GM21737 (cell line): ENCODE measurements around the gene OSBPL9.
"Not testable (repeated sequence)": the region's sequence is repeated elsewhere in the genome, so short reads cannot be mapped to it uniquely, and the experiment has no call there.

Experiments used
- ATAC-seq: cut with Tn5 transposase; IDR thresholded peaks from one replicate; pipeline ENCODE4 v1.9.1; 2021; ENCODE audit warnings: mild to moderate bottlenecking, moderate library complexity; ENCODE audit not compliant: unreplicated experiment

The OSBPL9 gene

GRCh38 chr1:51636191-51636590, 19.3 kb downstream of the OSBPL9 start:
- no peak for ATAC-seq

- ATAC-seq, result no peak
Observed at GRCh38 chr1:51636764-51637522, 20.1 kb downstream of the OSBPL9 start.

GRCh38 chr1:51638350-51638749, 21.5 kb downstream of the OSBPL9 start:
- no peak for ATAC-seq

- ATAC-seq, result no peak
Observed at GRCh38 chr1:51639694-51640093, 22.8 kb downstream of the OSBPL9 start.

- ATAC-seq, result no peak
Observed at GRCh38 chr1:51641096-51641495, 24.2 kb downstream of the OSBPL9 start.

- no peak for ATAC-seq
Observed at GRCh38 chr1:51642739-51643142, 25.8 kb downstream of the OSBPL9 start.

- no peak for ATAC-seq
Observed at GRCh38 chr1:51643362-51643761, 26.5 kb downstream of the OSBPL9 start.

- no peak for ATAC-seq
Observed at GRCh38 chr1:51644020-51644419, 27.1 kb downstream of the OSBPL9 start.

- ATAC-seq, result no peak
Observed at GRCh38 chr1:51644533-51645197, 27.8 kb downstream of the OSBPL9 start.

GRCh38 chr1:51646592-51646991, 29.7 kb downstream of the OSBPL9 start:
- ATAC-seq, result not testable (repeated sequence)

GRCh38 chr1:51648180-51649109, 31.6 kb downstream of the OSBPL9 start:
- no peak for ATAC-seq

GRCh38 chr1:51649593-51650091, 32.8 kb downstream of the OSBPL9 start:
- no peak for ATAC-seq

- no peak for ATAC-seq
Observed at GRCh38 chr1:51650198-51650597, 33.3 kb downstream of the OSBPL9 start.

- no peak for ATAC-seq
Observed at GRCh38 chr1:51651552-51651942, 34.7 kb downstream of the OSBPL9 start.

GRCh38 chr1:51652599-51652998, 35.7 kb downstream of the OSBPL9 start:
- ATAC-seq, result no peak

GRCh38 chr1:51653127-51653526, 36.2 kb downstream of the OSBPL9 start:
- no peak for ATAC-seq

GRCh38 chr1:51654000-51654399, 37.1 kb downstream of the OSBPL9 start:
- ATAC-seq, result no peak

- ATAC-seq, result no peak
Observed at GRCh38 chr1:51656374-51656773, 39.5 kb downstream of the OSBPL9 start.

- no peak for ATAC-seq
Observed at GRCh38 chr1:51660580-51660979, 43.7 kb downstream of the OSBPL9 start.

GRCh38 chr1:51661081-51661518, 44.2 kb downstream of the OSBPL9 start:
- no peak for ATAC-seq

- no peak for ATAC-seq
Observed at GRCh38 chr1:51663105-51663504, 46.2 kb downstream of the OSBPL9 start.
